GM19395 (cell line): ENCODE data around the gene TEAD4.

ENCODE experiments used
- ATAC-seq: cut with Tn5 transposase; IDR thresholded peaks from one replicate; pipeline ENCODE4 v1.9.1; 2021; ENCODE audit warnings: mild to moderate bottlenecking, moderate library complexity; ENCODE audit not compliant: unreplicated experiment

The TEAD4 gene

GRCh38 chr12:3000548-3001275, 41.5 kb downstream of the TEAD4 start:
- no peak for ATAC-seq

- no peak for ATAC-seq
Measured at GRCh38 chr12:3002646-3003045, 43.4 kb downstream of the TEAD4 start.

GRCh38 chr12:3003357-3003992, 44.3 kb downstream of the TEAD4 start:
- no peak for ATAC-seq

- ATAC-seq = no peak
Measured at GRCh38 chr12:3004655-3005565, 45.7 kb downstream of the TEAD4 start.

GRCh38 chr12:3005736-3006135, 46.5 kb downstream of the TEAD4 start:
- no peak for ATAC-seq

- ATAC-seq = no peak
Measured at GRCh38 chr12:3009780-3010179, 50.6 kb downstream of the TEAD4 start.

- ATAC-seq = no peak
Measured at GRCh38 chr12:3010214-3010930, 51.2 kb downstream of the TEAD4 start.

DNA sequence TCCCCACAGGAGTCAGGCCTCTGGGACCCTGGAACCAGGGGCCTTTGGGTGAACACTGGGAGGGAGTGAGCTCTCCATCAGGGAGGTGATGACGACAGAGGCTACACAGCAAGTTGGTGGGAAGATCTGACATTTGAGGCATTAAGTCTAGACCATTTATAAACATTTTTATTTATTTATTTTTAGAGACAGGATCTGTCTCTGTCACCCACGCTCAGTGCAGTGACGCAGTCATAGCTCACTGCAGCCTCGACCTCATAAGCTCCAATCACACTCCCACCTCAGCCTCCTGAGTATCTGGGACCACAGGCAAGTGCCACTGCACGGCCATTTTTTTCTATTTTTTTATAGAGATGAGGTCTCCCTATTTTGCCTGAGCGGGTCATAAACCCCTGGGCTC, 53.6 kb downstream of the TEAD4 start:
- ATAC-seq = no peak

DNA sequence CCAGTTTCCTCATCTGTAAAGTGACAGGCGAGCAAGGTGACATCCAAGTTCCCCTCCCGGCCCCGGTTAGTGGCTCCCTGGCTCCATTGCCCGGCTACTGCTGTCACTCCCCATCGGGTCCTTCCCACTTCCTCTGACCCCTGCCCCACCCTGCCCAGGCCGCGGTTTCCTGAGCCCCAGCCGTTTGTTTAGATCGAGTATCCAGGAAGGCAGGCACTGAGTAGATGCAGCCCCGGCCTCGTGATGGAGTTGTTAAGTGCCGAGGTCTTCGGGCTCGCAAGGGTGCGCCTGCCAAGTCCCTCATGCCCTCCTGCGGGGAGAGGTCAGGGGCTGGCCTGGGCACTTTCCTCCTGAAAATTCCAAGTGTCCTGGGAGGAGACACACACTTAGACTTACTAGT, 55.4 kb downstream of the TEAD4 start:
- no peak for ATAC-seq

DNA sequence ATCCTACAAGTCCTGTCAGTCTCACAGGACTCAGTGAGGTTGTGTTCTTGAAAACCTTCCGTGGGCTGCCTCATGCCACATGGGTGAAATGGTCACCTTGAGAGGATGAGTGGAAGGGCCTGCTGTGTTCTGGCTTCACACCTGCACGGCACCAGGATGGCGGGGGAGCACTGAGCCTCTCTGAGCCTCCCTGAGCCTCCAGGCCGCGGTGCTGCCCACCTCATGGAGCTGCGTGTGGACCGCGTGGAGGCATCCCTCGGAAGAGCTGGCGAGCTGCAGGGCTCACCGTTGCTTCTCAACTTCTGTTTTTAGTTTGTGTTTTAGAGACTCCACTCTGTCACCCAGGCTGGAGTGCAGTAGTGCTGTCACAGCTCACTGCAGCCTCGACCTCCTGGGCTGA, 56.2 kb downstream of the TEAD4 start:
- no peak for ATAC-seq

GRCh38 chr12:3016191-3016590, 57.0 kb downstream of the TEAD4 start:
- ATAC-seq = no peak

- no peak for ATAC-seq
Measured at GRCh38 chr12:3017281-3017680, 58.1 kb downstream of the TEAD4 start.

DNA sequence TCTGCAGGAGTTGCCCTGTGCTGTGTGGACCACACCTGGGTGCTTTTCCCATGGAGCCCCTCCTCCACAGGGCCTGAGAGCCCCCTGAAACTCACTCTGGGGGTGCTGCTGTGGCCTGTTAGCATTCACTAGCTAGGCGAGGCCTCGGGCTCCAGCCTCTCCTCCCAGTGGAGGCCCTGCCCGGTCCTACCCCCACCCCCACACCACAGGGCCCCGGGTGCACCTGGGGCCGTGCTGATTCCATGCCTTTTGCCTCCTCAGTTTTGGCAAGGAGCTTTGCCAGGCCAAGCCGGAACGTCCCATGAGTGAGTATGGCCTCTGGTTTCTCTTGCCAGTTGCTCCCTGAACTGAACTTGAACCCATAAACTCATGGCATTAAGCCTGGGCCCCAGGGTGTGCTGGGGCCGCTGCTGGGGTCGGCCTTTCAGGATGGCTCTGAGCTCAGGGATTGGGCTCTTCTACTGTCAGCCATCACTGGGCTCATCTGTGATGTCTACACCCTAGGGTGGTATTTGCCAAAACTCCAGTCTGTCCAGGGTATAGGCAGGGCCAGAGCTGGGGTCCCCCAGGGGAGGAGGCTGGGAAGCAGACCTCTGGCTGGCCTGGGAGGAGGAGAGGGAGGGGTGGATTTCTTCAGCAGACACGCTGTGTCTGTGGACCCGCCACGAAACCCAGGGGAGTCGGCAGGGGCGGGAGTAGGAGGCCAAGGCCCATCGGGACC, 59.2 kb downstream of the TEAD4 start:
- ATAC-seq = no peak

DNA sequence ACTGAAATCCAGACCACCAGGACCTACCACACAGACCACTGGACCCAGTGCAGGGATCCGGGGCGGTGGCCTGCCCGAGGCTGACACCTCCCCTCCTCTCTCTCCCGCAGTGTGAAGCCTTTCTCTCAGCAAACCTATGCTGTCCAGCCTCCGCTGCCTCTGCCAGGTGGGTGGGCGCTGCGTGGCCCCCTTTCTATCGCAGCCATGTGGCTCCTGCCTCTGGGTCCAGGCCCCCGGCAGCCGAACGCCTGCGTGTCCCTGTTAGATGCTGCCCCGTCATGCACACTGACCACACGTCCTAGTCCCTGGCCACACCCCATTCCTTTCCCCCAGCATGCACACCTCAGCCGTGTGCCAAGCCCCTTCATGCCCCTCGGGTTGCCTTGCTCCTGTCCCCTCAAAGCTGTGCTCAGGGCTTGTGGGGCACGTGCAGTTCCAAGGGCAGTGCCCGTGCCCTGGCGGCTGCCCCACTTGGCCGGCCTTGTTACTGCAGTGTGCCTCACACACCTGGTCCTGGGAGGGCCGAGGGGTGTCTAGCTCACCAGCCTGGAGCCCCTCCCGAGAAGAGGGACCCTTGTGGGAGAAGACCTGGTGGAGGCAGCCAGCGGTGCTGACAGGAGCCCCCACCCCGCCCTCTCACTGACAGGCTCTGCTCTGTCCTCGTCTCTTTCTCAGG, 59.9 kb downstream of the TEAD4 start:
- ATAC-seq = no peak

DNA sequence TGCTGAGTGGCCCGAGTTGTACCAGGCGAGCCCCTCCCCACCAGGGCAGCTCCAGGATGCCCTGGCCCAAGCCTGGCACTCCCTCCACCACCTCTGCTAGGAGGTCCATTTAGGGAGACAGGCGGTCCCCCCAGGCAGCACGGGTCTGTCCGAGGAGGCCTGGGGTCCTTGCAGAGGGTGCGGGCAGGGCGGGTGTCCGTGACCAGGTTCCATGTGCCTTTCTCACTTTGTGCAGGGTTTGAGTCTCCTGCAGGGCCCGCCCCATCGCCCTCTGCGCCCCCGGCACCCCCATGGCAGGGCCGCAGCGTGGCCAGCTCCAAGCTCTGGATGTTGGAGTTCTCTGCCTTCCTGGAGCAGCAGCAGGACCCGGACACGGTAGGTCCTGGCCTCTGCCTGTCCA, 61.2 kb downstream of the TEAD4 start:
- ATAC-seq = no peak

DNA sequence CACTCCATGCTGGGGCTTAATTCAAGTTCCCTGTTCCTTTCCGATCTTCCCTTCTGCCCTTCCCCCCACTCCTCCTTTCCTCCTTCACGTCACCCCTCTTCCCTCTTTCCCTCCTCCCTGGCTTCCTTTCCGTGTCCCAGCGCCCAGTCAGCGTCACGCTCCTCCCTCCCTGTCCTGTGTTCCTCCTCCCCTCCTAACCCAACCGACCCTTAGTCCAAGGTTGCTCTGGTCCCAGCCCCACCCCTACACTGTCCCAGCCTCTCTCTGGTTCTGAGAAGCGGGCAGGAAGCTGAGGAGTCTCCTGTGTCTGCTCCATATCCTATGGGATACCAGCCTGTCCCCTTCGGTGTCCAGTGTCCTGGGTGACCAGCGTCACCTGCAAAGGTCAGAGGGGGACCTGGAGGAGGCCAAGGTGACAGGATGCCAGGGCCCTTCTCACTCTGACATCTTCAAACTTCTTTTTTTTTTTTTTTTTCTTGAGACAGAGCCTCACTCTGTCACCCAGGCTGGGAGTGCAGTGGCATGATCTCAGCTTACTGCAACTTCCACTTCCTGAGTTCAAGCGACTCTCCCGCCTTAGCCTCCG, 61.7 kb downstream of the TEAD4 start:
- ATAC-seq = no peak

- no peak for ATAC-seq
Measured at GRCh38 chr12:3022411-3022810, 63.2 kb downstream of the TEAD4 start.

DNA sequence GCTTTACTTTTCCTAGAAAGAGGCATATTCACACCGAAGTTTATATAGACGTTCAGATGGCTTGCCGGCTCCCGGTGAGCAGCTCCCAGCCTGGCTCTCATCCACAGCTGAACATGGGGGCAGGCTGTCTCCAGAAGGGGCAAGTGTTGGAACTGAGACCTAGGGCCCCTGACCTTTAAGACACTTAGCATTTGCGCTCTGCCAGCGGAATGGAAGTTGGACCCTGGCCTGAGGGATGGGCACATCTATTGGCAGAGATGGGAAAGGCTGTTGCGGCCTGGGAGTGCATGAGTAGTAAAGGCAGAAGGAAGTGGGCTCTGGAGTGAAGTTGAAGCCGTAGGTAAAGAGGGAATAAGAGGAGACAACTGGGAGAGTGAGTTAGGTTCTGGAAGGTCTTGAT, 63.8 kb downstream of the TEAD4 start:
- ATAC-seq = no peak

DNA sequence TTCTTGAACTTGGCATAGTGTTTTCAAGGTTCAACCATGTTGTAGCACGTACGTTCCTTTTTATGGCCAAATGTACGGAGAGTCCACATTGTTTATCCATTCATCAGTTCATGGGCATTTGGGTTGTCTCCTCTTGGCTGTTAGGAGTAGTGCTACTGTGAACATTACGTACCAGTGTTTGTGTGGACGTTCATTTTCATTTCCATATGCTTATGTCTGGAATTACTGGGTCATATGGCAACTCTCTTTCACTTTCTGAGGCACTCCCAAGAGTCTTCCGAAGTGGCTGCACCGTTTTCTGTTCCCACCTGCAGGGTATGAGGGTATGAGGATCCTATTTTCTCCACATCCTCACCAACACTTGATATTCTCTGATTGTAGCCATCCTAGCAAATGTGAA, 68.9 kb downstream of the TEAD4 start:
- ATAC-seq = no peak
